HG02970 (cell line): ENCODE results near the gene FAM174A.
"Not testable (repeated sequence)": the region's sequence is repeated elsewhere in the genome, so short reads cannot be mapped to it uniquely, and the experiment has no call there.

Experiments
- ATAC-seq: cut with Tn5 transposase; IDR thresholded peaks from one replicate; pipeline ENCODE4 v1.9.1; 2021; ENCODE audit warnings: mild to moderate bottlenecking, moderate library complexity, moderate number of reproducible peaks; ENCODE audit not compliant: unreplicated experiment, low FRiP score

FAM174A gene

DNA sequence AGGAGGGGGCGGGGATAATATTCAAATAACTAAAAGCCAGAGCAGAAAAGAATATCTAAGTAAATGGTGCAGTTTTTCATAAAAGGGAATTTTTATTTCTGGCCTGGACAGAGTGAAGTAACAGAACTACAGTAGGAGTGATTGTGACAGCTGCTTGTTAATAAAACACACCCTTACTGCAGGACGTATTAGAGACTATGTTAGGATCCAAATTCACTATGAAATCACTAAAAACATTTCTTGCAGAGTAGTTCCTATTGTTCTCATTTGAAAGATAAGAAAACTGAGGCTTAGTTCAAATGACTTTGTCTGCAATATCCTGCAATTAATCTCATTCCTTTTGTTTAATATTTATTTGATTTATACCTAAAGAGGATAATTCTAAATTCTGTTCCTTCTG is 39.5 kb downstream of the FAM174A start:
- ATAC-seq, result no peak

DNA sequence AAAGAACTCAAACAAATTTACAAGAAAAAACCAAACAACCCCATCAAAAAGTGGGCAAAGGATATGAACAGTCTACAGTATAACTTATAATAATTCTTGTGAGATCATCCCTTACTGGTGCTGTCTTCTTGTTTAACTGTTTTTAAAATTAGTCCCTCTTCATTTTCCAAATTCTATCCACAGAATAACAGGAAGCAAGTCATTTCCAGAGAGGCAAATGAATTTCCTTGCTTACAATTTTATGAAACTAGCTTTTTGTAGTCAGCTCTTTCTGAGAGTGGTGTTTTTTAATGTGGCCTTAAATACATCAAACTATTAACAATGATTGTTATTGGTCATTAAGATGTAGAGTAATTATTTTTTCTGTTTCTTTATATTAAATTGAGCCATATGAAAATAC is 40.6 kb downstream of the FAM174A start:
- no peak for ATAC-seq

DNA sequence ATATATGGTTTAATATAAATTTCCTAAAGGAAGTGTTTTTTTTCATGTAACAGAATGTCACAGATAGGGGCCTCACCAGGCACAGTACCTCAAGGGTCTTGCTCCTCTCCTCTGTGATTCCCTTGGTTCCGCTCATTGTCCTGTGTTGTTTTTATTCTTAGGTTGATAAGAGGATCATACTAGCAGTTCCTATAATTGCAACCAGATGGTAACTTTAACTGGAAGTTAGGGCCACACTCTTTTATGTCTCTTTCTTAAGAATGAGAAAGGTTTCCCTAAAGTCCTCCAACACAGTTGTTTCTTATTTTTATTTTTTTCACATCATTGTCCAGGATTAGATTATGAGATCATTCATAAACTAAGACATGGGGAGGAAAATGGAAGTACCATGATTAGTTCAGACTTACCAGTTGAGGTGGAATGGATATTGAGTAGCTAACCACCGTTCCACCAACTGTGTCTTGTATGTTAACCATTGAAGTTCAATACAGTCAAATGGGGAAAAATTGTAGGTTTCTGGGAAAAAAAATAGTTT is 41.1 kb downstream of the FAM174A start:
- no peak for ATAC-seq

DNA sequence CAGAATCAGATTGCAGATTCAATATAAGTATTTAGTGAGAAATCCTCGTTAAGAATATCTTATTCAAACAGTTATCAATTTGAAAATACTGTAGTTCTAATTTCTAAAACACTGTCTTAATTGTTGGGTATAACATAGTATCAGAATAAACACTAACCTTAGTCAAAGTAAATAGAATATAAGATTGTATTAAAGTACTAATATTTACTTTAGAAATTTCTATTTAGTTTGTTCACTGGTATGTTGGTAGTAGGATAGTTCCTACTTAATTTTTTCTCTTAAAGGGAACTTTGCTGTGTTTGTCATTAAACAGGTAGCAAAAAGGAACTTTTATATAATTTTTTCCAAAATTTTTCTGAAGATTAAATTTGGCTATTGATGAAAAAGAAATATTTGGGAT is 42.3 kb downstream of the FAM174A start:
- no peak for ATAC-seq

GRCh38 chr5:100584069-100584468 is 48.9 kb downstream of the FAM174A start:
- ATAC-seq, result peak; percentile 82

DNA sequence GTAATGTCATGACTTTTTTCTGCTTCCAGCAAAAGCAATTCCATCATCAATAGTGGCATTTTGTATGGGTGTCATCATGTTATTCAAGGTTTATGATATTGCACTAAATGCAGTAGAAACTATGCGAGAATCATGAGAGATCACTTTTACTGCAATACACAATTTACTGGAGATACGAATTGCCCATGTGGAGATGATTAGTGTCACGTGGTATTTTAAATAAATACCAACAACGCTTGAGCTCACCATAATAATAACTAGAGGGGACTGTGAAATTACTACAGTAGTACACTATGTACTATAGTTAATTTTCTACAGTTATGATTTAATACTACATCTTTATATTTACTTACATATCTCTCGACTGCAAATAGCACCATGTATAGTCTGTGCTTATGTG is 49.7 kb downstream of the FAM174A start:
- no peak for ATAC-seq

DNA sequence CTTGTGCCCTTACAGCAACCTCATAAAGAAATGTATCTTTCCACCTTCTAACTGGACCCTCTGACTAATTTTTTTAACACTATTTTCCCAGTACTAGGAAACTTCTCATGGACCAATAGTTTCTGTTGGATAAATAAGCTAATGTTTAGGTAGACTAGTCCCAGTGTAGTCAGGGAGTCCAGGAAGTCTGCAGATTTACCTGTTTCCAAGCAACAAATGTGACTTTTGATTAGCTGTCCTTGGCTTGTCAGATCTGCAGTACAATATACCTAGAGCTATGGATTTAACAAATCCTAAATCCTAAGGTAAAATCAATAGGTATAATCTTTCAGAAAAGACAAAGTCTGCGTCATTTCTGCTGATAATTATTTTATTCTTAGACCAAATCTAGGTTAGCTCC is 55.7 kb downstream of the FAM174A start:
- ATAC-seq, result no peak

- no peak for ATAC-seq
These were observed 60.1 kb downstream of the FAM174A start for GRCh38 chr5:100595152-100595811.

DNA sequence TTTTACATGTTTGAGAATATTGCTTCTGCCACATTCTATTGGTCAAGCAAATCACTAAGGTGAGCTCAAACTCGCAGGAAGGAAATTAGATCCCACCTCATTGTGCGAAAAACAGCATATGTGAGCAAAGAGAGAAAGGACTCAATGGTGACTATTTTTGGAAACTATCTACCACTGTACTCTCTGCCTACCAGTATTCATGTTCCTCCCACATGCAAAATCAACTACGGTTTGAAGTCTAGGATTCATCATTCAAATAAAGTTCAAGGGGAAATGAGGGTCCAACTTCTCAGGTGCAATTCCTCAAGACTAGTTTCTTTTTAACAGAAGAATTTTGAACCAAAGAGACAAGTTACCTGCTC is 60.6 kb downstream of the FAM174A start:
- no peak for ATAC-seq

GRCh38 chr5:100598446-100598845 is 63.3 kb downstream of the FAM174A start:
- ATAC-seq, result no peak

DNA sequence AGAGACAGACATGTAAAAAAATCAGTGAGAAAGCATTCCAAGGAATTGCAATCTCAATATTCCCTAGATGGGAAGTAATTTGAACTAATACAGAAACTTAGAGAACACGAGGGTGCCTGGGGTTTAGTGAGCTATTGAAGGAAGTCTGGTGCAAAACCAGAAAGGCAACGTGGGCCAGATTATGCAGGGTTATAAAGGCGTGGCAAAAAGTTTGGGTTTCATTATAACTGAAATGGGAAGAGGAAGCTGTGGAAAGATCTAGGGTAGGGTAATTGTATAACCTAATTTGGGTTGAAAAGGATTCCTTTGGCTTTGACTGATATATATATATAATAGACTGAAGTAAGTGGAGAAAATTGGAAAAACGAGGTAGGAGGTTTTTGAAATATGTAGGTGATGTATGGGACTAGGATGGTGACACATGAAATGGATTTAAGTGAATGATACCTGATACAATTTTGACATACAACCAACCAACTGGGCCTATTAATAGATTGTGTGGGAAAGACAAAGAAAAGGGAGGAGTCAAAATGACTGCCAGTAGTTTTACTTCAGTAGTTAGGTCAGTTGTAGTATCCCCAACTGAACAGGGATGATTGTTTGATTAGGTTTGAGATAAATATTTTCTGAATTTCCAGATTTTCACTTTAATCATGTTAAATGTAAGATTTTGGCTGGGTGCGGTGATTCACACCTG is 65.3 kb downstream of the FAM174A start:
- ATAC-seq, result no peak

DNA sequence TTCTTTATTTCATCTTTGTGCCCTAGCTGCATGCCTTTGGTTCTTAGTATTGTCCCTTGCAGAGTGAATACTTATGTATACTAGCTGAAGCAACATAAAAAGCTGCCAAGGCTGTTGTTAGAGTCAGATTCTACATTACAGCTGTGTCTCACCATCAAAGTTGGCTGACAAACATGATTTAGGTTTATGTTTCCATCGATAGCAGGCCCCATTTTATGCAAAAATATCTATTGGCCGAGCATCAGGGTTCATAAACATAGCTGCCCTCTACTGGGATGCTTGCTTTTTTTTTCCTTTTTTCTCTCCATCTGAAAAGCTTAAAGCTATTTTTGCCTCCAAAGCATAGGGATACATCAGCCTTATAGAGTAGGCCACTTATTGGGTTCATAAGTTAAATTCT is 68.0 kb downstream of the FAM174A start:
- no peak for ATAC-seq

DNA sequence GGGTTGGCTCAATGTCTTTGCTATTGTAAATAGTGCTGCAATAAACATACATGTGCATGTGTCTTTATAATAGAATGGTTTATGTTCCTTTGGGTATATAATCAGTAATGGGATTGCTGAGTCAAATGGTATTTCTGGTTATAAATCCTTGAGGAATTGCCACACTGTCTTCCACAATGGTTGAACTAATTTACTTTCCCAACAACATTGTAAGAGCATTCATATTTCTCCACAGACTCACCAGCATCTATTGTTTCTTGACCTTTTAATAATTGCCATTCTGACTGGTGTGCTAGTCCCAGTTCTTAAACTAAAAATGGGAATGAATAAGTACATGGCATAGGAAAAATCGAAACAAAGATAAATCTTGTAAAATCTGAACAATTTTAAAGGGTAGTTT is 68.8 kb downstream of the FAM174A start:
- ATAC-seq, result not testable (repeated sequence)

GRCh38 chr5:100609594-100609993 is 74.4 kb downstream of the FAM174A start:
- ATAC-seq, result no peak

GRCh38 chr5:100614308-100614707 is 79.1 kb downstream of the FAM174A start:
- ATAC-seq, result no peak

GRCh38 chr5:100615362-100615761 is 80.2 kb downstream of the FAM174A start:
- no peak for ATAC-seq

GRCh38 chr5:100616291-100616690 is 81.1 kb downstream of the FAM174A start:
- no peak for ATAC-seq

- ATAC-seq, result no peak
These were observed 81.8 kb downstream of the FAM174A start for GRCh38 chr5:100616981-100617380.

DNA sequence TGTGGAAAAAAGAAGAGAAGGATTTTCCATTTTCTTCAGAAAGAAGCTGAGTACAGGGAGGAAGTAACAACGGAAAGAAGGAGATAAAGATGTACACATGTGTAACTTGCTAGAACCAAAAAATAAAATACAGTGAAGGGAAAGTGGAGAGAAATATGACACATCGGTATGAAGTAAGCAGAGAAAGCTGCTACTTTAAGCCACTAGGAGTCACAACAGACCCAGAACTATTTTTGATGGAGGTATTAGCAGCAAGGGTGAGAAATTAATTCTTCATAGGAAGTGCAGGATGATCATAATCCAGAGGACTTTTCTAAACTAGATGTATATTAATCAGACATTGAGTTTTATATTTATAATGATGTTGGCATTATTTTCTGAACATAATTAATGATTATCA is 88.5 kb downstream of the FAM174A start:
- ATAC-seq, result no peak

GRCh38 chr5:100634937-100635534 is 99.9 kb downstream of the FAM174A start:
- ATAC-seq, result no peak
